K562 (cell line): ENCODE results near the gene SPATA2L. TPM values are rescaled to one million over a fixed set of nuclear protein-coding genes. Genes with fewer than 3 reads are reported as not detected.
A peak's percentile ranks its signal among the peaks of the same experiment; 100 is the strongest.

ENCODE experiments used
- MBD1 ChIP-seq: fragments of 250-450 bp; sonication (Bioruptor Pico); IDR thresholded peaks from 2 replicates; pipeline ENCODE4 v1.8.0; 2022; ENCODE audit warnings: inconsistent platforms
- MYNN ChIP-seq, 2 experiments: sonication (generic); formaldehyde crosslinking in 1 of 2; IDR thresholded peaks; 2 replicates each; pipeline versions ENCODE4 v1.5.0 to v1.6.1; 2016 to 2020; ENCODE audit warnings: antibody characterized with exemption in 1 of 2, missing genetic modification reagents in 1 of 2
- PBX2 ChIP-seq, 2 experiments: IDR thresholded peaks in 1 of 2; conservative IDR thresholded peaks in 1 of 2; 2 replicates each; pipeline ENCODE4 v1.6.1; 2016; ENCODE audit warnings: low read depth in 2 of 2, mild to moderate bottlenecking in 1 of 2, missing compliant biosample characterization in 1 of 2, missing genetic modification characterization in 1 of 2, moderate library complexity in 1 of 2
- POLR2B ChIP-seq: fragments of 450-650 bp; IDR thresholded peaks from 2 replicates; pipeline ENCODE4 v1.6.1; 2018; ENCODE audit warnings: low read depth; ENCODE audit not compliant: partially characterized antibody
- POLR2G ChIP-seq: fragments of 200-400 bp; formaldehyde crosslinking; IDR thresholded peaks from 2 replicates; pipeline ENCODE4 v1.6.1; 2017; ENCODE audit warnings: low read depth, mild to moderate bottlenecking, antibody characterized with exemption, low read length, moderate library complexity
- RBFOX2 ChIP-seq: fragments of 200-400 bp; formaldehyde crosslinking; IDR thresholded peaks from 2 replicates; pipeline ENCODE4 v1.6.1; 2017; ENCODE audit warnings: low read depth, mild to moderate bottlenecking, low read length, moderate library complexity
- RBM15 ChIP-seq: fragments of 200-400 bp; formaldehyde crosslinking; IDR thresholded peaks from 2 replicates; pipeline ENCODE4 v1.6.1; 2018; ENCODE audit warnings: mild to moderate bottlenecking, low read length, moderate library complexity; ENCODE audit not compliant: insufficient read depth
- ZBTB40 ChIP-seq, 2 experiments: fragments of 450-650 bp in 1 of 2; sonication (generic) in 1 of 2; formaldehyde crosslinking in 1 of 2; IDR thresholded peaks; 2 replicates each; pipeline versions ENCODE4 v1.7.1 to v1.9.0; 2016 to 2022; ENCODE audit warnings: inconsistent platforms in 1 of 2, mild to moderate bottlenecking in 1 of 2, missing genetic modification reagents in 1 of 2
- ZNF134 ChIP-seq: fragments of 250-450 bp; sonication (Bioruptor Pico); conservative IDR thresholded peaks from 2 replicates; pipeline ENCODE4 v1.4.0; 2020
- ZNF174 ChIP-seq: fragments of 250-450 bp; sonication (Bioruptor Pico); IDR thresholded peaks from 2 replicates; pipeline ENCODE4 v1.4.0; 2020; ENCODE audit warnings: mild to moderate bottlenecking
- polyA plus RNA-seq, 8 experiments: library from polyadenylated mRNA; depleted of rRNA in 4 of 8; stranded (reverse) in 5 of 8; unstranded in 3 of 8; fragments of >200 nt; fragmentation: Nextera tagmentation in 2 of 8; fragmentation: Illumina TruSeq in 1 of 8; extraction: Ambion mirVana in 2 of 8; extraction: Trizol in 1 of 8; gene quantifications; 2 replicates each; pipeline versions ENCODE4 v1.2.1 to v1.2.3, GENCODE V29; 2011 to 2014; ENCODE audit warnings: inconsistent platforms in 1 of 8, missing spikeins in 1 of 8
- total RNA-seq, 7 experiments: library from RNA; depleted of rRNA in 6 of 7; stranded (reverse); fragments of >200 nt in 6 of 7; fragmentation: Illumina TruSeq in 2 of 7; extraction: Trizol in 2 of 7; gene quantifications; 2 replicates each; pipeline versions ENCODE4 v1.2.1 to v1.2.3, GENCODE V29; 2011 to 2021; ENCODE audit warnings: low replicate concordance in 1 of 7

SPATA2L gene
- total and polyA plus RNA-seq, 9 of the 15 experiments (the other 6 are each of a cell fraction or from before 2014, with no cell fraction given), result 0.13 to 19.2 (median 4.8) TPM; not detected in 1

DNA sequence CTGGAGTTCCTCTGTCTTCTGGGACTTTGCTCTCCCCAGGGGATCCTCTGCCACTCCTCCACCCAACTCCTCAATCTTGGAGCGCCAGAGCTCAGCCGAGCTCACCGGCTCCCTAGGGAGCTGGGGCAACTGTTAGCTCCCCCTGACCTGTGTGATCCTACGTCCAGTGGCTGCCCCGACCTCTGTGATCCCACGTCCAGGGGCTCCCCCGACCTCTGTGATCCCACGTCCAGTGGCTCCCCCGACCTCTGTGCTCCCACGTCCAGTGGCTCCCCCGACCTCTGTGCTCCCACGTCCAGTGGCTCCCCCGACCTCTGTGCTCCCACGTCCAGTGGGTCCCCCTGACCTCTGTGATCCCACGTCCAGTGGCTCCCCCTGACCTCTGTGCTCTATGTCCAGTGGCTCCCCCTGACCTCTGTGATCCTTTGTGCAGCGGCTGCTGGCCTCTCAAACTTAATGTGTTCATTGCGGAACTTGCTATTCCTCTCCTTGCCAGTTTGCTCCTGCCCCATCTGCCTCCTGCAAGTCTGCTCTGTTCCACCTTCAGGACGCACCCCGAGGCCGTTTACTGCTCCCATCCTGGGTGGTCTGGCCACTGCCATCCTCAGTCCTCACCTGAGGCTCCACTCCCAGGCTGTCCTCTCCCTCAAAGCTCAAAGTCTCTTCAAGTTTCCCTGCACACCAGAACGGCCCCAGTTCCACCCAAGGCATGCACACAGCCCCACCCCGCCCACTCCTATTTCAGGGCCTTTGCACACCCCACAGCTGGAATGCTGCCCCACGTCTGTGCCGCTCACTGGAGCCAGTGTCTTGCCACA, 16.4 kb upstream of the SPATA2L start (continued):
- TF ChIP-seq MBD1 (no peak), PBX2 (CRISPR knock-in tag; IDR thresholded peaks at IDR 0.05; ENCODE audit: low read depth) (no peak), PBX2 (tag; conservative IDR thresholded peaks at IDR 0.05; ENCODE audit: low read depth) (no peak), ZBTB40 (IDR thresholded peaks at IDR 0.05) (no peak), ZBTB40 (CRISPR knock-in tag; IDR thresholded peaks at IDR 0.05) (0 out of 2 replicates have a peak, but pooled peaks have one; percentile 15), ZNF134 (CRISPR knock-in tag) (no peak), POLR2G (peak; percentile 78), RBFOX2 (peak; percentile 73), MYNN (IDR thresholded peaks at IDR 0.05) (0 out of 2 replicates have a peak, but pooled peaks have one; percentile 9), MYNN (CRISPR knock-in tag; IDR thresholded peaks at IDR 0.05) (no peak), ZNF174 (CRISPR knock-in tag) (no peak), RBM15 (no peak), POLR2B (peak; percentile 63)
